Endothelial cell of umbilical vein (primary cell): Measurements from ENCODE around the gene BANK1. TPM values are rescaled to one million over a fixed set of nuclear protein-coding genes. Genes with fewer than 3 reads are reported as not detected.

Experiments
- BruUV-seq: library from RNA; stranded (reverse); fragments of 400-500 nt; replicated peaks from 2 replicates; lab custom pipeline; 2021; lab: Mats Ljungman, UMichigan
- CTCF ChIA-PET: fragments of 300-600, 350-600 bp; sonication (Branson Sonifier 250); formaldehyde crosslinking; loops from one replicate; lab custom pipeline; 2021; ENCODE audit warnings: antibody characterized with exemption, inconsistent platforms; lab: Charles Lee
- POLR2A ChIA-PET: fragments of 300-600, 350-600 bp; sonication (Branson Sonifier 250); formaldehyde crosslinking; loops from one replicate; lab custom pipeline; 2021; ENCODE audit warnings: antibody characterized with exemption, inconsistent platforms; lab: Charles Lee
- DNase-seq: peaks from one replicate; pipeline ENCODE4 v3.0.0-alpha.2; 2011; ENCODE audit warnings: low read depth, low spot score
- FAIRE-seq: peaks from 2 replicates; lab custom pipeline; 2011; peaks lifted over from hg19 to GRCh38; lab: Jason Lieb, UNC
- H2AFZ ChIP-seq: 2 replicates; pipeline ENCODE4 v1.6.0; 2012; ENCODE audit warnings: low read depth, low read length, control low read depth, inconsistent platforms
- H3K27ac ChIP-seq: 2 replicates; pipeline ENCODE4 v1.5.1; 2011; ENCODE audit warnings: low read depth, mild to moderate bottlenecking, control low read depth, low read length, moderate library complexity; ENCODE audit not compliant: insufficient read depth
- H3K27me3 ChIP-seq, 2 experiments: 2 replicates each; pipeline versions ENCODE4 v1.6.0 to v1.6.1; 2011; ENCODE audit warnings: low read length in 2 of 2, mixed read lengths in 1 of 2; ENCODE audit not compliant: control insufficient read depth in 2 of 2, insufficient read depth in 2 of 2
- H3K36me3 ChIP-seq, 2 experiments: 2 replicates in 1 of 2; 3 replicates in 1 of 2; pipeline ENCODE4 v1.5.1; 2011; ENCODE audit warnings: low read length in 2 of 2, mild to moderate bottlenecking in 1 of 2, moderate library complexity in 1 of 2; ENCODE audit not compliant: control insufficient read depth in 2 of 2, insufficient read depth in 2 of 2; ENCODE audit errors: extremely low read depth in 1 of 2
- H3K4me1 ChIP-seq: 3 replicates; pipeline ENCODE4 v1.5.1; 2011; ENCODE audit warnings: mild to moderate bottlenecking, low read length; ENCODE audit not compliant: control insufficient read depth, insufficient read depth; ENCODE audit errors: extremely low read depth
- H3K4me2 ChIP-seq: 2 replicates; pipeline ENCODE4 v1.6.1; 2011; ENCODE audit warnings: low read length, control low read depth, mixed read lengths; ENCODE audit not compliant: insufficient read depth
- H3K4me3 ChIP-seq, 3 experiments: fragments of 200-600 bp in 1 of 3; sonication (generic), shearing (Covaris generic) in 1 of 3; replicated peaks in 1 of 3; 2 replicates each; pipeline ENCODE4 v1.5.1; 2011 to 2016; ENCODE audit warnings: control low read depth in 3 of 3, low read length in 3 of 3, mild to moderate bottlenecking in 2 of 3, inconsistent platforms in 1 of 3, low read depth in 1 of 3, moderate library complexity in 1 of 3; ENCODE audit not compliant: insufficient read depth in 1 of 3
- H3K79me2 ChIP-seq: 2 replicates; pipeline ENCODE4 v1.6.0; 2012; ENCODE audit warnings: low read length, inconsistent platforms; ENCODE audit not compliant: control insufficient read depth, insufficient read depth
- H3K9ac ChIP-seq: replicated peaks from 2 replicates; pipeline ENCODE3; 2011; ENCODE audit warnings: low read length, control low read depth; ENCODE audit not compliant: insufficient read depth; ENCODE audit errors: extremely low read depth
- H3K9me1 ChIP-seq: replicated peaks from 3 replicates; pipeline ENCODE4 v1.6.0; 2011; ENCODE audit warnings: mild to moderate bottlenecking, low read length; ENCODE audit not compliant: control insufficient read depth, insufficient read depth; ENCODE audit errors: extremely low read depth
- H3K9me3 ChIP-seq: replicated peaks from 2 replicates; pipeline ENCODE4 v1.5.1; 2012; ENCODE audit warnings: low read length, inconsistent platforms; ENCODE audit not compliant: control insufficient read depth, insufficient read depth
- H4K20me1 ChIP-seq: replicated peaks from 2 replicates; pipeline ENCODE3; 2011; ENCODE audit warnings: mild to moderate bottlenecking, low read length; ENCODE audit not compliant: control insufficient read depth, insufficient read depth; ENCODE audit errors: extremely low read depth
- CTCF ChIP-seq, 2 donors: IDR thresholded peaks; 1 replicate in 1 of 2; 2 replicates in 1 of 2; pipeline ENCODE4 v1.5.1; 2011; ENCODE audit warnings: low read length in 2 of 2, mild to moderate bottlenecking in 2 of 2, moderate library complexity in 2 of 2, control low read depth in 1 of 2, inconsistent platforms in 1 of 2, low read depth in 1 of 2; ENCODE audit not compliant: insufficient read depth in 1 of 2; ENCODE audit errors: extremely low read depth in 1 of 2
- EZH2 ChIP-seq: IDR thresholded peaks from 2 replicates; pipeline ENCODE4 v1.6.1; 2012; ENCODE audit warnings: borderline replicate concordance, low read depth, mild to moderate bottlenecking, moderate library complexity, low read length, inconsistent platforms; ENCODE audit not compliant: severe bottlenecking
- FOS ChIP-seq: IDR thresholded peaks from 2 replicates; pipeline ENCODE4 v1.6.1; 2011; ENCODE audit warnings: mild to moderate bottlenecking, low read length, moderate library complexity, borderline replicate concordance; ENCODE audit not compliant: insufficient read depth
- JUN ChIP-seq: IDR thresholded peaks from 2 replicates; pipeline ENCODE4 v1.6.1; 2011; ENCODE audit warnings: borderline replicate concordance, low read depth; ENCODE audit not compliant: insufficient read length, insufficient read depth
- MAX ChIP-seq: IDR thresholded peaks from 2 replicates; pipeline ENCODE4 v1.6.1; 2011; ENCODE audit not compliant: insufficient read depth, insufficient read length
- MYC ChIP-seq: IDR thresholded peaks from one replicate; pipeline ENCODE4 v1.6.1; 2011; ENCODE audit warnings: mild to moderate bottlenecking, low read depth, low read length
- POLR2A ChIP-seq: IDR thresholded peaks from 2 replicates; pipeline ENCODE4 v1.6.1; 2012; ENCODE audit warnings: low read depth, mild to moderate bottlenecking, control low read depth, low read length
- POLR2AphosphoS5 ChIP-seq: IDR thresholded peaks from 2 replicates; pipeline ENCODE4 v1.6.1; 2012; ENCODE audit warnings: low read depth, mild to moderate bottlenecking, control low read depth, low read length, moderate library complexity; ENCODE audit not compliant: insufficient read depth
- dilution Hi-C: fragments of 300-500 bp; cut with MboI; formaldehyde crosslinking; loops from one replicate; pipeline ENCODE4 v1.15.0; 2019; ENCODE audit warnings: low sequenced_read_pairs; ENCODE audit not compliant: extremely low pct_ligation_motif_present
- intact Hi-C: fragments of 100-400 bp; cut with micrococcal nuclease; formaldehyde crosslinking; loops from one replicate; pipeline ENCODE4 v1.10.0; 2022
- polyA plus RNA-seq, 4 experiments: library from polyadenylated mRNA; depleted of rRNA in 3 of 4; stranded (reverse) in 3 of 4; unstranded in 1 of 4; fragments of >200 nt; gene quantifications; 2 replicates each; pipeline versions ENCODE4 v1.2.1 to v1.2.3, GENCODE V29; 2011 to 2012; ENCODE audit warnings: missing spikeins in 1 of 4
- total RNA-seq: library from RNA; stranded (reverse); gene quantifications from 2 replicates; pipeline ENCODE4 v1.2.3, GENCODE V29; 2021

The BANK1 gene
- total and polyA plus RNA-seq, 2 donors (not counting 3 experiments of a cell fraction or from before 2014, with no cell fraction given) = 0.29 to 0.32 TPM

- Histone ChIP-seq H3K4me2 (no peak overlapping the region), H3K9me1 (no peaks in the 10 kb centered on the region), H3K4me1 (no peaks in the 10 kb centered on the region), H3K79me2 (no peaks in the 10 kb centered on the region), H3K27me3 (no peaks in the 10 kb centered on the region), H3K36me3 (no peaks in the 10 kb centered on the region), H3K9me3 (no peaks in the 10 kb centered on the region), H3K27ac (no peak overlapping the region), H2AFZ (no peak overlapping the region), H4K20me1 (no peaks in the 10 kb centered on the region), H3K4me3 (no peak overlapping the region), H3K9ac (no peak overlapping the region)
- BruUV-seq = no TSS peak
- POLR2A ChIA-PET = no interaction called here
- no peak for TF ChIP-seq EZH2
- TF ChIP-seq POLR2AphosphoS5 = no peak
- TF ChIP-seq CTCF (IDR thresholded peaks at IDR 0.05; ENCODE audit: extremely low read depth in 1 of 2, insufficient read depth in 1 of 2, low read depth in 1 of 2, low read length in 2 of 2) = no peak
- TF ChIP-seq FOS = no peak
- no peak for TF ChIP-seq MYC
- no peak for TF ChIP-seq POLR2A
- no peak for TF ChIP-seq MAX
- no peak for TF ChIP-seq JUN
- dilution Hi-C loops = no loop called here
- CTCF ChIA-PET = interaction anchor here (1.2 kb wide), 1 partner anchor 15 kb away, joined by 3 read pairs; no protein-coding TSS in a partner anchor
- FAIRE-seq (no peak), DNase-seq (no peak)
- intact Hi-C loops = no loop called here
Measured at GRCh38 chr4:101993002-101993841, 202.7 kb downstream of the BANK1 start.
